Vagina (tissue), 2 donors: Measurements from ENCODE around the gene SELPLG. TPM values are rescaled to one million over a fixed set of nuclear protein-coding genes. Genes with fewer than 3 reads are reported as not detected.

Experiments
- DNase-seq, 2 donors: peaks; one replicate each; pipeline ENCODE4 v3.0.0-alpha.2; 2017; ENCODE audit errors: extremely low spot score in 2 of 2
- H3K27ac ChIP-seq: fragments of 200-600 bp; sonication (generic); one replicate; pipeline ENCODE4 v1.5.1; 2019
- H3K27me3 ChIP-seq: fragments of 200-600 bp; sonication (generic); one replicate; pipeline ENCODE4 v1.5.1; 2019
- H3K36me3 ChIP-seq, 2 donors: fragments of 200-600 bp; sonication (generic); one replicate each; pipeline ENCODE4 v1.5.1; 2017 to 2019
- H3K4me1 ChIP-seq: fragments of 200-600 bp; sonication (generic); one replicate; pipeline ENCODE4 v1.5.1; 2019
- H3K4me3 ChIP-seq, 2 donors: fragments of 200-600 bp; sonication (generic); 1 replicate in 1 of 2; 2 replicates in 1 of 2; pipeline ENCODE4 v1.5.1; 2016 to 2019
- H3K9me3 ChIP-seq: fragments of 200-600 bp; sonication (generic); one replicate; pipeline ENCODE4 v1.5.1; 2019
- POLR2A ChIP-seq, 2 donors: fragments of 450-650 bp; IDR thresholded peaks; one replicate each; pipeline ENCODE4 v1.6.1; 2017; ENCODE audit warnings: antibody characterized with exemption in 2 of 2, mild to moderate bottlenecking in 2 of 2, moderate library complexity in 2 of 2
- POLR2AphosphoS5 ChIP-seq, 2 donors: sonication (generic); formaldehyde crosslinking; IDR thresholded peaks; one replicate each; pipeline ENCODE4 v1.9.0; 2017; ENCODE audit warnings: antibody characterized with exemption in 2 of 2, mild to moderate bottlenecking in 2 of 2, low read depth in 1 of 2; ENCODE audit not compliant: insufficient read depth in 1 of 2
- intact Hi-C: fragments of 100-400 bp; cut with DNase I; formaldehyde crosslinking; loops from one replicate; pipeline ENCODE4 v1.15.1; 2023
- total RNA-seq: library from RNA; depleted of rRNA; stranded (reverse); fragments of >200 nt; gene quantifications from one replicate; pipeline ENCODE4 v1.2.3, GENCODE V29; 2016
- TF ChIP-seq, protein P1 (sequence below), 3 experiments: fragments of 450-650 bp in 2 of 3; fragments of 200-600 bp in 1 of 3; sonication (generic) in 1 of 3; IDR thresholded peaks; one replicate each; pipeline ENCODE4 v1.5.1; 2017 to 2019; ENCODE audit warnings: antibody characterized with exemption in 3 of 3, mild to moderate bottlenecking in 2 of 3, moderate library complexity in 2 of 3

SELPLG gene
- total RNA-seq, 1 donor from 2014 or later, result 14.2 TPM

DNA sequence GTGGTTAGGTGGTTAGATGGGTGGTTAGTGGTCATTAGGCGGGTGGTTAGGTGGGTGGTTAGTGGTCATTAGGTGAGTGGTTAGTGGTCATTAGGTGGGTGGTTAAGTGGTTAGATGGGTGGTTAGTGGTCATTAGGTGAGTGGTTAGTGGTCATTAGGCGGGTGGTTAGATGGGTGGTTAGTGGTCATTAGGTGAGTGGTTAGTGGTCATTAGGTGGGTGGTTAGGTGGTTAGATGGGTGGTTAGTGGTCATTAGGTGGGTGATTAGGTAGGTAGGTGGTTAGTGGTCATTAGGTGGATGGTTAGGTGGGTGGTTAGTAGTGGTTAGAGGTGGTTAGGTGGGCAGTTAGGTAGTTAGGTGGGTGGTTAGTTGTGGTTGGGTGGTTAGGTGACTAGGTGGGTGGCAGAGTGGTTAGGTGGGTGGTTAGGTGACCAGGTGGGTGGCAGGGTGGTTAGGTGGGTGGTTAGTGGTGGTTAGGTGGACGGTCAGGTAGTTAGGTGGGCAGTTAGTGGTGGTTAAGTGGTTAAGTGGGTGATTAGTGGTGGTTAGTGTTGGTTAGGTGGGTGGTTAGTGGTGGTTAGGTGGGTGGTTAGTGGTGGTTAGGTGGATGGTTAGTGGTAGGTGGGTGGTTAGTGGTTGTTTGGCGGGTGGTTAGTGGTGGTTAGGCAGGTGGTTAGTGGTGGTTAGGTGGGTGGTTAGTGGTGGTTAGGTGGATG is 27.8 kb downstream of the SELPLG start:
- Histone ChIP-seq H3K27ac (no peak overlapping the region), H3K27me3 (no peaks in the 10 kb centered on the region), H3K4me1 (no peaks in the 10 kb centered on the region), H3K9me3 (no peaks in the 10 kb centered on the region), H3K4me3 (no peak overlapping the region), H3K36me3 (no peaks in the 10 kb centered on the region)
- no peak for DNase-seq
- intact Hi-C loops, result no loop called here
- TF ChIP-seq, protein P1, sequence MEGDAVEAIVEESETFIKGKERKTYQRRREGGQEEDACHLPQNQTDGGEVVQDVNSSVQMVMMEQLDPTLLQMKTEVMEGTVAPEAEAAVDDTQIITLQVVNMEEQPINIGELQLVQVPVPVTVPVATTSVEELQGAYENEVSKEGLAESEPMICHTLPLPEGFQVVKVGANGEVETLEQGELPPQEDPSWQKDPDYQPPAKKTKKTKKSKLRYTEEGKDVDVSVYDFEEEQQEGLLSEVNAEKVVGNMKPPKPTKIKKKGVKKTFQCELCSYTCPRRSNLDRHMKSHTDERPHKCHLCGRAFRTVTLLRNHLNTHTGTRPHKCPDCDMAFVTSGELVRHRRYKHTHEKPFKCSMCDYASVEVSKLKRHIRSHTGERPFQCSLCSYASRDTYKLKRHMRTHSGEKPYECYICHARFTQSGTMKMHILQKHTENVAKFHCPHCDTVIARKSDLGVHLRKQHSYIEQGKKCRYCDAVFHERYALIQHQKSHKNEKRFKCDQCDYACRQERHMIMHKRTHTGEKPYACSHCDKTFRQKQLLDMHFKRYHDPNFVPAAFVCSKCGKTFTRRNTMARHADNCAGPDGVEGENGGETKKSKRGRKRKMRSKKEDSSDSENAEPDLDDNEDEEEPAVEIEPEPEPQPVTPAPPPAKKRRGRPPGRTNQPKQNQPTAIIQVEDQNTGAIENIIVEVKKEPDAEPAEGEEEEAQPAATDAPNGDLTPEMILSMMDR (IDR thresholded peaks at IDR 0.05), result no peak
- TF ChIP-seq POLR2A (IDR thresholded peaks at IDR 0.05) (no peak), POLR2AphosphoS5 (IDR thresholded peaks at IDR 0.05; ENCODE audit: insufficient read depth in 1 of 2, low read depth in 1 of 2) (no peak)

GRCh38 chr12:108605000-108605689 is 28.5 kb downstream of the SELPLG start:
- DNase-seq, result no peak
- Histone ChIP-seq H3K27me3 (no peaks in the 10 kb centered on the region), H3K27ac (no peak overlapping the region), H3K36me3 (no peaks in the 10 kb centered on the region), H3K4me1 (no peaks in the 10 kb centered on the region), H3K9me3 (no peaks in the 10 kb centered on the region), H3K4me3 (no peak overlapping the region)
- intact Hi-C loops, result no loop called here
- TF ChIP-seq POLR2A (IDR thresholded peaks at IDR 0.05) (no peak), POLR2AphosphoS5 (IDR thresholded peaks at IDR 0.05; ENCODE audit: insufficient read depth in 1 of 2, low read depth in 1 of 2) (no peak)
- TF ChIP-seq, protein P1 (IDR thresholded peaks at IDR 0.05), result no peak

- Histone ChIP-seq H3K27ac (no peak overlapping the region), H3K36me3 (no peaks in the 10 kb centered on the region), H3K27me3 (no peaks in the 10 kb centered on the region), H3K4me1 (no peaks in the 10 kb centered on the region), H3K4me3 (no peak overlapping the region), H3K9me3 (no peaks in the 10 kb centered on the region)
- intact Hi-C loops, result no loop called here
- DNase-seq, result no peak
- TF ChIP-seq, protein P1 (IDR thresholded peaks at IDR 0.05), result no peak
- TF ChIP-seq POLR2A (IDR thresholded peaks at IDR 0.05) (no peak), POLR2AphosphoS5 (IDR thresholded peaks at IDR 0.05; ENCODE audit: insufficient read depth in 1 of 2, low read depth in 1 of 2) (no peak)
Measured at GRCh38 chr12:108604208-108604941, 29.3 kb downstream of the SELPLG start.

DNA sequence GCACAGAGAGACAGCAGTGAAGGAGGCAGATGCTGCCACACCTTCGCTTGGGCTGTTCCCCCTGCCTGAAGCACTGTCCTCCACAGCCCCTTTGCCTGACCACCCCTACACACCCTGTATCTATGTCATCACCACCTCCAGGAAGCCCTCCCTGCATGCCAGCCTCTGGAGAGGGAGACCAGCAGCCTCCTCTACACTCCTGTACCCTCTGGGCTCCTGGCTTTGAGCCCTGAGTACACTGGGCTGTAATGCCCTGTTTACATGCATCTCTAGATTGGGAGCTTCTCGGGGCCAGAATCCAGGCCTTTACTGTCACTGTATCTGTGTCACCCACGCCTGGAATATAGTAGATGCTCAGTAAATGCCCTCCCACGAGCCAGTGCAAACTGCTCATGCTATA is 30.0 kb downstream of the SELPLG start:
- intact Hi-C loops, result no loop called here
- no peaks in the 10 kb centered on the region for H3K9me3 ChIP-seq
- H3K27me3 ChIP-seq, result no peaks in the 10 kb centered on the region
- H3K4me3 ChIP-seq, result no peak overlapping the region
- no peaks in the 10 kb centered on the region for H3K4me1 ChIP-seq
- no peak overlapping the region for H3K27ac ChIP-seq
- H3K36me3 ChIP-seq, result no peaks in the 10 kb centered on the region
- no peak for TF ChIP-seq POLR2AphosphoS5 (IDR thresholded peaks at IDR 0.05; ENCODE audit: insufficient read depth in 1 of 2, low read depth in 1 of 2)
- no peak for TF ChIP-seq POLR2A (IDR thresholded peaks at IDR 0.05)
- TF ChIP-seq, protein P1 (IDR thresholded peaks at IDR 0.05), result no peak
- DNase-seq, result no peak
